HCT116 (cell line): ENCODE data around the gene ZNRF2. TPM values are rescaled to one million over a fixed set of nuclear protein-coding genes. Genes with fewer than 3 reads are reported as not detected.

Experiments
- ATAC-seq: fragments of 200-7000 bp; cut with Tn5 transposase; 2 replicates; pipeline ENCODE4 v1.9.1; 2020; ENCODE audit warnings: mild to moderate bottlenecking, moderate library complexity
- BruUV-seq: library from RNA; stranded (reverse); fragments of 400-500 nt; replicated peaks from 2 replicates; lab custom pipeline; 2021; lab: Mats Ljungman, UMichigan
- CTCF ChIA-PET: fragments of 300-600 bp; sonication (Branson Sonifier 250); formaldehyde crosslinking; loops from one replicate; lab custom pipeline; 2021; ENCODE audit warnings: antibody characterized with exemption; lab: Charles Lee
- POLR2A ChIA-PET: fragments of 300-600, 350-600 bp; sonication (Branson Sonifier 250); formaldehyde crosslinking; loops from one replicate; lab custom pipeline; 2021; ENCODE audit warnings: antibody characterized with exemption; lab: Charles Lee
- RAD21 ChIA-PET, 2 experiments: fragments of 300-600 bp; sonication (Branson Sonifier 250); formaldehyde crosslinking; loops; one replicate each; lab custom pipeline; 2023; ENCODE audit warnings: low total read pairs in 2 of 2; ENCODE audit not compliant: uncharacterized antibody in 2 of 2, unreplicated experiment in 2 of 2, low non-redundant PET in 1 of 2; lab: Charles Lee
- DNase-seq: peaks from one replicate; pipeline ENCODE4 v3.0.0-alpha.2; 2010; ENCODE audit warnings: low read depth, low spot score
- H2AFZ ChIP-seq: fragments of 200-600 bp; shearing (Covaris generic), sonication (generic); 2 replicates; pipeline ENCODE4 v1.6.1; 2017; ENCODE audit warnings: low read depth, mixed run types, mixed read lengths, antibody characterized with exemption, low read length; ENCODE audit not compliant: poor library complexity, severe bottlenecking
- H3K27ac ChIP-seq: 2 replicates; pipeline ENCODE4 v1.5.1; 2012; ENCODE audit warnings: low read depth, low read length
- H3K27me3 ChIP-seq: fragments of 200-600 bp; sonication (generic); 2 replicates; pipeline ENCODE4 v1.6.1; 2016; ENCODE audit warnings: mixed run types, low read length, mixed read lengths; ENCODE audit not compliant: insufficient read depth
- H3K36me3 ChIP-seq, 2 experiments: fragments of 200-500 bp in 1 of 2; fragments of 200-600 bp in 1 of 2; sonication (Bioruptor generic) in 1 of 2; sonication (generic) in 1 of 2; 2 replicates each; pipeline versions ENCODE4 v1.5.1 to v1.6.1; 2014 to 2016; ENCODE audit warnings: low read length in 2 of 2, inconsistent platforms in 1 of 2, mixed read lengths in 1 of 2, mixed run types in 1 of 2; ENCODE audit not compliant: insufficient read depth in 2 of 2, control insufficient read depth in 1 of 2
- H3K4me1 ChIP-seq, 2 experiments: fragments of 200-600 bp in 1 of 2; sonication (generic) in 1 of 2; 2 replicates each; pipeline versions ENCODE4 v1.5.1 to v1.6.1; 2012 to 2017; ENCODE audit warnings: low read length in 2 of 2, inconsistent platforms in 1 of 2, mild to moderate bottlenecking in 1 of 2, mixed read lengths in 1 of 2, mixed run types in 1 of 2, moderate library complexity in 1 of 2; ENCODE audit not compliant: insufficient read depth in 2 of 2, control insufficient read depth in 1 of 2
- H3K4me2 ChIP-seq: fragments of 200-600 bp; sonication (generic); 2 replicates; pipeline ENCODE4 v1.6.1; 2017; ENCODE audit warnings: mixed run types, low read length, mixed read lengths
- H3K4me3 ChIP-seq, 2 experiments: fragments of 200-600 bp in 1 of 2; sonication (generic) in 1 of 2; replicated peaks in 1 of 2; 2 replicates each; pipeline ENCODE4 v1.5.1; 2011 to 2016; ENCODE audit warnings: low read length in 2 of 2, control low read depth in 1 of 2, low read depth in 1 of 2, mild to moderate bottlenecking in 1 of 2, mixed read lengths in 1 of 2, mixed run types in 1 of 2
- H3K79me2 ChIP-seq: fragments of 200-600 bp; sonication (generic); 2 replicates; pipeline ENCODE4 v1.6.1; 2017; ENCODE audit warnings: mild to moderate bottlenecking, mixed run types, low read length, moderate library complexity, mixed read lengths; ENCODE audit not compliant: insufficient read depth
- H3K9ac ChIP-seq: fragments of 200-600 bp; sonication (generic); 2 replicates; pipeline ENCODE4 v1.6.1; 2016; ENCODE audit warnings: low read length, mixed read lengths
- H3K9me2 ChIP-seq: fragments of 200-600 bp; sonication (generic), shearing (Covaris generic); 2 replicates; pipeline ENCODE4 v1.6.1; 2017; ENCODE audit warnings: mixed run types, mild to moderate bottlenecking, moderate library complexity; ENCODE audit not compliant: insufficient read depth
- H3K9me3 ChIP-seq, 2 experiments: fragments of 200-500 bp in 1 of 2; fragments of 200-600 bp in 1 of 2; sonication (Bioruptor generic) in 1 of 2; sonication (generic) in 1 of 2; 2 replicates each; pipeline ENCODE4 v1.6.1; 2014 to 2017; ENCODE audit warnings: low read length in 2 of 2, mixed read lengths in 2 of 2, inconsistent platforms in 1 of 2, low read depth in 1 of 2, mild to moderate bottlenecking in 1 of 2, mixed run types in 1 of 2, moderate library complexity in 1 of 2; ENCODE audit not compliant: control insufficient read depth in 1 of 2, insufficient read depth in 1 of 2
- H4K20me1 ChIP-seq: fragments of 200-600 bp; sonication (generic), shearing (Covaris generic); 2 replicates; pipeline ENCODE4 v1.6.1; 2017; ENCODE audit warnings: mixed run types, mild to moderate bottlenecking, moderate library complexity; ENCODE audit not compliant: insufficient read depth
- CBX3 ChIP-seq: IDR thresholded peaks from 2 replicates; pipeline ENCODE4 v1.6.1; 2012; ENCODE audit warnings: low read depth
- EGR1 ChIP-seq: IDR thresholded peaks from 2 replicates; pipeline ENCODE4 v1.6.1; 2012; ENCODE audit warnings: low read depth
- ELF1 ChIP-seq: IDR thresholded peaks from 2 replicates; pipeline ENCODE4 v1.6.1; 2012; ENCODE audit warnings: low read depth, borderline replicate concordance
- EZH2 ChIP-seq: fragments of 200-600 bp; sonication (generic); IDR thresholded peaks from 2 replicates; pipeline ENCODE4 v1.6.1; 2017; ENCODE audit warnings: antibody characterized with exemption, mixed run types
- EZH2phosphoT487 ChIP-seq: fragments of 200-600 bp; IDR thresholded peaks from 2 replicates; pipeline ENCODE4 v1.6.1; 2018; ENCODE audit warnings: antibody characterized with exemption, borderline replicate concordance
- JUND ChIP-seq: IDR thresholded peaks from 2 replicates; pipeline ENCODE4 v1.6.1; 2012
- POLR2A ChIP-seq: IDR thresholded peaks from 2 replicates; pipeline ENCODE4 v1.7.0; 2011; ENCODE audit warnings: borderline replicate concordance; ENCODE audit not compliant: insufficient read depth, insufficient read length; ENCODE audit errors: extremely low read depth
- POLR2AphosphoS5 ChIP-seq: IDR thresholded peaks from 2 replicates; pipeline ENCODE4 v1.6.1; 2011; ENCODE audit warnings: mild to moderate bottlenecking, low read depth, low read length, moderate library complexity
- RAD21 ChIP-seq: IDR thresholded peaks from 2 replicates; pipeline ENCODE4 v1.6.1; 2012; ENCODE audit warnings: low read depth, mild to moderate bottlenecking
- SP1 ChIP-seq: IDR thresholded peaks from 2 replicates; pipeline ENCODE4 v1.6.1; 2012; ENCODE audit warnings: low read depth
- SRF ChIP-seq: IDR thresholded peaks from 2 replicates; pipeline ENCODE4 v1.6.1; 2012; ENCODE audit warnings: low read depth
- YY1 ChIP-seq: IDR thresholded peaks from 2 replicates; pipeline ENCODE4 v1.6.1; 2011; ENCODE audit warnings: low read length, low read depth, moderate library complexity, mild to moderate bottlenecking; ENCODE audit not compliant: insufficient replicate concordance; ENCODE audit errors: extremely low read depth
- ZFX ChIP-seq: fragments of 450-650 bp; IDR thresholded peaks from 2 replicates; pipeline ENCODE4 v1.6.1; 2017
- ZNF274 ChIP-seq: fragments of 200-500 bp; sonication (Bioruptor generic); IDR thresholded peaks from 2 replicates; pipeline ENCODE4 v1.6.1; 2014; ENCODE audit warnings: mild to moderate bottlenecking, low read depth, low read length, inconsistent platforms
- intact Hi-C: fragments of 100-400 bp; cut with micrococcal nuclease; formaldehyde crosslinking; loops from 2 replicates; pipeline ENCODE4 v1.10.0; 2022
- total RNA-seq: library from RNA; stranded (reverse); gene quantifications from one replicate; pipeline ENCODE4 v1.2.1, GENCODE V29; 2021; ENCODE audit not compliant: unreplicated experiment
- TF ChIP-seq, protein P1 (sequence below): IDR thresholded peaks from 2 replicates; pipeline ENCODE4 v1.6.1; 2012
- TF ChIP-seq, protein P2 (sequence below): IDR thresholded peaks from 2 replicates; pipeline ENCODE4 v1.6.1; 2012
- TF ChIP-seq, protein P3 (sequence below): IDR thresholded peaks from 2 replicates; pipeline ENCODE4 v1.6.1; 2012; ENCODE audit warnings: low read depth
- TF ChIP-seq, protein P4 (sequence below): IDR thresholded peaks from 2 replicates; pipeline ENCODE4 v1.6.1; 2011; ENCODE audit warnings: mild to moderate bottlenecking, low read length, moderate library complexity; ENCODE audit not compliant: insufficient replicate concordance; ENCODE audit errors: extremely low read depth

Gene ZNRF2
- total RNA-seq, 1 experiment from 2014 or later, result 10.2 TPM

DNA sequence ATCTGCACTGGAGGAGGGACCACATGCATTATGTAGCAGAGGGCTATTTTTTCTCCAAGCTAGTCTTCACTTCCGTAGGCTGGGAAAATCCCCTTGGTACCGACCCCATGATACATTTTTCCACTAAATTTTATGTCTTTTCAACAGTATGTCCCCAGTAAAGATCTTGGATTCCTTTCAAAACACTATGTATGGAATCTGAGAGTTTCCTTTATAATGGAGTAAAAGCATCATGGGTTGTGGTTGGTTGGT lies 4.8 kb upstream of the ZNRF2 start:
- Histone ChIP-seq H3K4me3 (no peak overlapping the region), H3K4me2 (no peak overlapping the region), H3K9me2 (no peaks in the 10 kb centered on the region), H3K27me3 (no peaks in the 10 kb centered on the region), H3K36me3 (no peaks in the 10 kb centered on the region), H4K20me1 (no peaks in the 10 kb centered on the region; the same call in 1 of the 2 replicates), H3K79me2 (no peaks in the 10 kb centered on the region), H3K9me3 (no peaks in the 10 kb centered on the region), H2AFZ (no peak overlapping the region), H3K27ac (no peak overlapping the region), H3K4me1 (peaks cover 3 to 6% of the 10 kb centered on the region in 2 experiments; a peak in 3 of 4 replicates), H3K9ac (no peak overlapping the region)
- DNase-seq, result no peak
- ChIA-PET POLR2A (no interaction called here), RAD21 (no interaction called here), CTCF (no interaction called here)
- no peak for ATAC-seq
- intact Hi-C loops, result loop anchor here (5.0 kb wide), 2 partner anchors 268 to 463 kb away; no protein-coding TSS in a partner anchor
- TF ChIP-seq EZH2, result no peak
- TF ChIP-seq, protein P1, sequence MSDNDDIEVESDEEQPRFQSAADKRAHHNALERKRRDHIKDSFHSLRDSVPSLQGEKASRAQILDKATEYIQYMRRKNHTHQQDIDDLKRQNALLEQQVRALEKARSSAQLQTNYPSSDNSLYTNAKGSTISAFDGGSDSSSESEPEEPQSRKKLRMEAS, result no peak
- TF ChIP-seq EZH2phosphoT487, result no peak
- TF ChIP-seq CBX3, result no peak
- no peak for TF ChIP-seq SP1
- TF ChIP-seq EGR1, result no peak
- TF ChIP-seq RAD21, result no peak
- no peak for TF ChIP-seq POLR2A
- TF ChIP-seq, protein P2, sequence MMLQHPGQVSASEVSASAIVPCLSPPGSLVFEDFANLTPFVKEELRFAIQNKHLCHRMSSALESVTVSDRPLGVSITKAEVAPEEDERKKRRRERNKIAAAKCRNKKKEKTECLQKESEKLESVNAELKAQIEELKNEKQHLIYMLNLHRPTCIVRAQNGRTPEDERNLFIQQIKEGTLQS, result no peak
- no peak for TF ChIP-seq ZFX
- TF ChIP-seq, protein P3, sequence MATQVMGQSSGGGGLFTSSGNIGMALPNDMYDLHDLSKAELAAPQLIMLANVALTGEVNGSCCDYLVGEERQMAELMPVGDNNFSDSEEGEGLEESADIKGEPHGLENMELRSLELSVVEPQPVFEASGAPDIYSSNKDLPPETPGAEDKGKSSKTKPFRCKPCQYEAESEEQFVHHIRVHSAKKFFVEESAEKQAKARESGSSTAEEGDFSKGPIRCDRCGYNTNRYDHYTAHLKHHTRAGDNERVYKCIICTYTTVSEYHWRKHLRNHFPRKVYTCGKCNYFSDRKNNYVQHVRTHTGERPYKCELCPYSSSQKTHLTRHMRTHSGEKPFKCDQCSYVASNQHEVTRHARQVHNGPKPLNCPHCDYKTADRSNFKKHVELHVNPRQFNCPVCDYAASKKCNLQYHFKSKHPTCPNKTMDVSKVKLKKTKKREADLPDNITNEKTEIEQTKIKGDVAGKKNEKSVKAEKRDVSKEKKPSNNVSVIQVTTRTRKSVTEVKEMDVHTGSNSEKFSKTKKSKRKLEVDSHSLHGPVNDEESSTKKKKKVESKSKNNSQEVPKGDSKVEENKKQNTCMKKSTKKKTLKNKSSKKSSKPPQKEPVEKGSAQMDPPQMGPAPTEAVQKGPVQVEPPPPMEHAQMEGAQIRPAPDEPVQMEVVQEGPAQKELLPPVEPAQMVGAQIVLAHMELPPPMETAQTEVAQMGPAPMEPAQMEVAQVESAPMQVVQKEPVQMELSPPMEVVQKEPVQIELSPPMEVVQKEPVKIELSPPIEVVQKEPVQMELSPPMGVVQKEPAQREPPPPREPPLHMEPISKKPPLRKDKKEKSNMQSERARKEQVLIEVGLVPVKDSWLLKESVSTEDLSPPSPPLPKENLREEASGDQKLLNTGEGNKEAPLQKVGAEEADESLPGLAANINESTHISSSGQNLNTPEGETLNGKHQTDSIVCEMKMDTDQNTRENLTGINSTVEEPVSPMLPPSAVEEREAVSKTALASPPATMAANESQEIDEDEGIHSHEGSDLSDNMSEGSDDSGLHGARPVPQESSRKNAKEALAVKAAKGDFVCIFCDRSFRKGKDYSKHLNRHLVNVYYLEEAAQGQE, result no peak
- TF ChIP-seq, protein P4, sequence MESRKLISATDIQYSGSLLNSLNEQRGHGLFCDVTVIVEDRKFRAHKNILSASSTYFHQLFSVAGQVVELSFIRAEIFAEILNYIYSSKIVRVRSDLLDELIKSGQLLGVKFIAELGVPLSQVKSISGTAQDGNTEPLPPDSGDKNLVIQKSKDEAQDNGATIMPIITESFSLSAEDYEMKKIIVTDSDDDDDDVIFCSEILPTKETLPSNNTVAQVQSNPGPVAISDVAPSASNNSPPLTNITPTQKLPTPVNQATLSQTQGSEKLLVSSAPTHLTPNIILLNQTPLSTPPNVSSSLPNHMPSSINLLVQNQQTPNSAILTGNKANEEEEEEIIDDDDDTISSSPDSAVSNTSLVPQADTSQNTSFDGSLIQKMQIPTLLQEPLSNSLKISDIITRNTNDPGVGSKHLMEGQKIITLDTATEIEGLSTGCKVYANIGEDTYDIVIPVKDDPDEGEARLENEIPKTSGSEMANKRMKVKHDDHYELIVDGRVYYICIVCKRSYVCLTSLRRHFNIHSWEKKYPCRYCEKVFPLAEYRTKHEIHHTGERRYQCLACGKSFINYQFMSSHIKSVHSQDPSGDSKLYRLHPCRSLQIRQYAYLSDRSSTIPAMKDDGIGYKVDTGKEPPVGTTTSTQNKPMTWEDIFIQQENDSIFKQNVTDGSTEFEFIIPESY, result no peak
- no peak for TF ChIP-seq ZNF274
- no peak for TF ChIP-seq JUND
- TF ChIP-seq POLR2AphosphoS5, result no peak
- no peak for TF ChIP-seq SRF
- no peak for TF ChIP-seq ELF1
- TF ChIP-seq YY1, result no peak
- no TSS peak for BruUV-seq
